ENCODE measurements around the gene LRRC75A. TPM values are rescaled to one million over a fixed set of nuclear protein-coding genes. Genes with fewer than 3 reads are reported as not detected.
A peak's percentile ranks its signal among the peaks of the same experiment; 100 is the strongest.

LRRC75A gene, protein sequence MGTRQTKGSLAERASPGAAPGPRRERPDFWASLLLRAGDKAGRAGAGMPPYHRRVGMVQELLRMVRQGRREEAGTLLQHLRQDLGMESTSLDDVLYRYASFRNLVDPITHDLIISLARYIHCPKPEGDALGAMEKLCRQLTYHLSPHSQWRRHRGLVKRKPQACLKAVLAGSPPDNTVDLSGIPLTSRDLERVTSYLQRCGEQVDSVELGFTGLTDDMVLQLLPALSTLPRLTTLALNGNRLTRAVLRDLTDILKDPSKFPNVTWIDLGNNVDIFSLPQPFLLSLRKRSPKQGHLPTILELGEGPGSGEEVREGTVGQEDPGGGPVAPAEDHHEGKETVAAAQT
- total RNA-seq = 0.54 and 0.98 TPM in 2 replicates

DNA sequence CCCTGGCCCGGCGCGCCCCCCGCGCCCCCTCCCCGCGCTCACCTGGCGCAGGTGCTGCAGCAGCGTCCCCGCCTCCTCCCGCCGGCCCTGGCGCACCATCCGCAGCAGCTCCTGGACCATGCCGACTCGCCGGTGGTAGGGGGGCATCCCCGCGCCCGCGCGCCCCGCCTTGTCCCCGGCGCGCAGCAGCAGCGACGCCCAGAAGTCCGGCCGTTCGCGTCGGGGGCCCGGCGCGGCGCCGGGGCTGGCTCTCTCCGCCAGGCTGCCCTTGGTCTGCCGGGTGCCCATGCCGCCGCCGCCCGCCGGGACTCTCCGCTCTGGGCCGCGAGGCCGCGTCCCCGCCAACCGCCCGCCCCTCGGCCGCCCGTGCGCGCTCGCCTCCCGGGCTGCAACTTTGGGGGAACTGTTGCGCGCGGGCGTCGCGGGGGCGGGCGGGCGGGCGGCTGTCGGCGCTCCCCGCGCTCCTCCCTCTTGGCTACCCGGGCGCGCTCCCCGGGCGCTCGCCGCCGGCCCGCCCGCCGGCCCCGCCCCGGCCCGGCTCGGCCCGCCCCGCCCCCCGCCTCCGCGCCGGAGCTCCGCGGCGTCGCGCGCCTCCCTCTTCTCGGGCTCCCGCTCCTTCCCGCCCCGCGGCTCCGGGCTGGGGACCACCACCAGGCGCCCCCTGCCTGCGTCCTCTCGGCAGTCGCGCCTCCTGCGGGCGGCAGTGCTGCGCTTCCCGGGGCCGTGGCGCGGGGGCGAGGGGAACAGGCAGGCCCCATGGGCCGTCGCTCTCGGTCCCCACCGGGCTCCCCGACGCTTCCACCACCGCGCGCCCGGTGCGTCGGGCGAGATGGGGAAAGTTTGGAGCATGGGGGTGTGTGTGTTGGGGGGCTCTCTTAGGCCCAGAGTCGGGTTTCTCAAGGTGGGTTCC, at the start of gene LRRC75A:
Gene LRRC75A, minus strand, starts transcription at position 491 of the 910 bp plus-strand sequence. Its CDS starts 203 bp downstream, at position 288.
- no peak within 1 kb of the TSS for H3K27ac Mint-ChIP-seq

DNA sequence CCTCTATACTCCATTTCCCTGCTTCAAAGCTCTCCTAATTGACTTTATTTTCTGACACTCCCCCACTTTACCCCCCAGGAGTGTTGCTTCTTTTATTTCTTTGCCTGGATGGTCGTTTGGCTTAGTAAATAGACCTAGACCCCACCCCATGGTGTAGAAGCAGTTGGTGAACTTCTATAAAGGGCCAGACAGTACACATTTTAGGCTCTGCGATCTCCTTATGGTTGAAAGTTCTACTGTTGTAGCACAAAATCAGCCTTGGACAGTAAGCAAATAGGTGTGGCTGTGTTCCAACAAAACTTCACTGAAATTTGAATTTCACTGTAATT, 45.1 kb upstream of the LRRC75A start:
- Mint-ChIP-seq H3K27me3 (no peaks in the 10 kb centered on the region), H3K36me3 (ENCODE audit: low read depth) (peaks cover 7% of the 10 kb centered on the region), H3K9me3 (no peaks in the 10 kb centered on the region), H3K4me1 (peaks cover 21% of the 10 kb centered on the region), H3K27ac (peak overlapping the region; percentile 99), H3K4me3 (peak overlapping the region; percentile 98)
- ChIA-PET POLR2A (interaction anchor here (0.8 to 2.3 kb wide), 8 partner anchors 12 to 743 kb away, joined by 3 to 26 read pairs (median 16); partner anchors contain the start of genes TRPV2, UBB and ZNF287), CTCF (interaction anchor here (1.9 to 4.2 kb wide), 3 partner anchors 16 to 51 kb away, joined by 7 to 28 read pairs (median 12); no protein-coding TSS in a partner anchor)
- TF ChIP-seq, protein P1, sequence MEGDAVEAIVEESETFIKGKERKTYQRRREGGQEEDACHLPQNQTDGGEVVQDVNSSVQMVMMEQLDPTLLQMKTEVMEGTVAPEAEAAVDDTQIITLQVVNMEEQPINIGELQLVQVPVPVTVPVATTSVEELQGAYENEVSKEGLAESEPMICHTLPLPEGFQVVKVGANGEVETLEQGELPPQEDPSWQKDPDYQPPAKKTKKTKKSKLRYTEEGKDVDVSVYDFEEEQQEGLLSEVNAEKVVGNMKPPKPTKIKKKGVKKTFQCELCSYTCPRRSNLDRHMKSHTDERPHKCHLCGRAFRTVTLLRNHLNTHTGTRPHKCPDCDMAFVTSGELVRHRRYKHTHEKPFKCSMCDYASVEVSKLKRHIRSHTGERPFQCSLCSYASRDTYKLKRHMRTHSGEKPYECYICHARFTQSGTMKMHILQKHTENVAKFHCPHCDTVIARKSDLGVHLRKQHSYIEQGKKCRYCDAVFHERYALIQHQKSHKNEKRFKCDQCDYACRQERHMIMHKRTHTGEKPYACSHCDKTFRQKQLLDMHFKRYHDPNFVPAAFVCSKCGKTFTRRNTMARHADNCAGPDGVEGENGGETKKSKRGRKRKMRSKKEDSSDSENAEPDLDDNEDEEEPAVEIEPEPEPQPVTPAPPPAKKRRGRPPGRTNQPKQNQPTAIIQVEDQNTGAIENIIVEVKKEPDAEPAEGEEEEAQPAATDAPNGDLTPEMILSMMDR (IDR thresholded peaks at IDR 0.05) = no peak
- DNase-seq = no peak
- intact Hi-C loops (cut with micrococcal nuclease) = loop anchor here (1.0 to 10.0 kb wide), 7 partner anchors 32 to 1054 kb away; partner anchors contain the start of genes PEMT and ZNF287
- ATAC-seq (ENCODE audit: low read depth) = no peak

More for the DNA sequence above, at the start of gene LRRC75A:
- intact Hi-C loops (cut with micrococcal nuclease) = loop anchor here (1.0 to 5.0 kb wide), 2 partner anchors 43 to 55 kb away; no protein-coding TSS in a partner anchor
- Mint-ChIP-seq H3K27me3 (peaks cover 5% of the 10 kb centered on the region), H3K36me3 (ENCODE audit: low read depth) (no peaks in the 10 kb centered on the region), H3K4me3 (peak within 1 kb of the TSS; percentile 74), H3K4me1 (peaks cover 8% of the 10 kb centered on the region), H3K9me3 (no peaks in the 10 kb centered on the region)
- POLR2A ChIA-PET = interaction anchor here (0.6 to 1.2 kb wide), 2 partner anchors 44 to 111 kb away, joined by 3 to 5 read pairs; partner anchors contain the start of gene UBB
- CTCF ChIA-PET = interaction anchor here (0.9 kb wide), 1 partner anchor 28 kb away, joined by 4 read pairs; no protein-coding TSS in a partner anchor
- peak; percentile 57 for DNase-seq
- TF ChIP-seq, protein P1 (IDR thresholded peaks at IDR 0.05) = no peak
- peak; percentile 91 for ATAC-seq (ENCODE audit: low read depth)

DNA sequence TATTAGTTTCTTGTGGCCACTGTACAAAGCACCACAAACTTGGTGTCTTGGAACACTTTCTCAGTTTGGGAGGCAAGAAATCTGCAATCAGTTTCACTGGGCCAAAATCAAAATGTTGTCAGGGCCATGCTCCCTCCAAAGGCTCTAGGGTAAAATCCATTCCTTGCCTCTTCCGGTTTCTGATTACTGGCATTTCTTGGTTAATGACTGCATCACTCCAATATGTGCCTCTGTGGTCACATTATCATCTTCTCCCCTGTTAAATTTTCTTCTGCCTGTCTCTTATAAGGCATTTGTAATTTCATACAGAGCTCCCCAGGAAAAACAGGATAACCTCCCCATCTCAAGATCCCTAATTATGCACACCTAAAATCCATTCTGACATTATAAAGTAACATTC, 42.2 kb upstream of the LRRC75A start:
- Mint-ChIP-seq H3K4me1 (peaks cover 21% of the 10 kb centered on the region), H3K4me3 (no peak overlapping the region), H3K9me3 (no peaks in the 10 kb centered on the region), H3K27me3 (peaks cover 14% of the 10 kb centered on the region), H3K36me3 (ENCODE audit: low read depth) (peaks cover 7% of the 10 kb centered on the region), H3K27ac (no peak overlapping the region)
- ChIA-PET CTCF (no interaction called here), POLR2A (no interaction called here)
- DNase-seq (no peak), ATAC-seq (ENCODE audit: low read depth) (no peak)
- TF ChIP-seq, protein P1 (IDR thresholded peaks at IDR 0.05) = no peak
- intact Hi-C loops (cut with micrococcal nuclease) = loop anchor here (10.0 kb wide), 1 partner anchor 341 kb away; no protein-coding TSS in a partner anchor

DNA sequence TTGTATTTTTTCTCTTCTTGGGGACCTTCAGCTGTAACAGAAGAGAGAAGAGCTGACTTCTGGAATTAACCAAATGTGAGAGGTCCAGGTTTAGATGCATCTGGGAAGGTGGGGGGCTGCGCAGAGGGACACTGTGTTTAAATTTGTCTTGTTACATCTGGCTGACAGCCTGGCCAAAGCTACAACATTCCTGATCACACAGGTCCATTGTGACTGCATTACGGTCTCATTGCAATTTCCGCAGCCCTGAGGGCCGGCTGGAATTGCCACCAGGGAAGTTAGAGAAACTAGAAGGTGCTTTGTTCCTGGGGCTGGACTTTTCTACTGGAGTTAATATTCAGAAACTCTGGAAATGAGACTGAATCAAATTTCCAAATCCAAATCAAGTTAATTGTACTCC, 37.9 kb upstream of the LRRC75A start:
- intact Hi-C loops (cut with micrococcal nuclease) = loop anchor here (10.0 kb wide), 1 partner anchor 345 kb away; no protein-coding TSS in a partner anchor

More for the DNA sequence above, 37.9 kb upstream of the LRRC75A start:
- ATAC-seq (ENCODE audit: low read depth) (no peak), DNase-seq (no peak)
- TF ChIP-seq, protein P1 (IDR thresholded peaks at IDR 0.05) = no peak
- CTCF ChIA-PET = interaction anchor here (1.2 kb wide), 1 partner anchor 8 kb away, joined by 3 read pairs; no protein-coding TSS in a partner anchor
- H3K27ac Mint-ChIP-seq = no peak overlapping the region
- POLR2A ChIA-PET = no interaction called here
- H3K9me3 Mint-ChIP-seq = no peaks in the 10 kb centered on the region
- peaks cover 34% of the 10 kb centered on the region for H3K27me3 Mint-ChIP-seq
- H3K4me1 Mint-ChIP-seq = peaks cover 3% of the 10 kb centered on the region
- no peaks in the 10 kb centered on the region for H3K36me3 Mint-ChIP-seq (ENCODE audit: low read depth)
- no peak overlapping the region for H3K4me3 Mint-ChIP-seq

All from activated B cell treated with CpG ODN at 0.5 μM for 24 hours (primary cell).